ENCODE measurements around the gene C11orf86. TPM values are rescaled to one million over a fixed set of nuclear protein-coding genes. Genes with fewer than 3 reads are reported as not detected.
"Not testable (repeated sequence)": the region's sequence is repeated elsewhere in the genome, so short reads cannot be mapped to it uniquely, and the experiment has no call there.

C11orf86 gene
- total RNA-seq, 1 donor from 2014 or later, result not detected

DNA sequence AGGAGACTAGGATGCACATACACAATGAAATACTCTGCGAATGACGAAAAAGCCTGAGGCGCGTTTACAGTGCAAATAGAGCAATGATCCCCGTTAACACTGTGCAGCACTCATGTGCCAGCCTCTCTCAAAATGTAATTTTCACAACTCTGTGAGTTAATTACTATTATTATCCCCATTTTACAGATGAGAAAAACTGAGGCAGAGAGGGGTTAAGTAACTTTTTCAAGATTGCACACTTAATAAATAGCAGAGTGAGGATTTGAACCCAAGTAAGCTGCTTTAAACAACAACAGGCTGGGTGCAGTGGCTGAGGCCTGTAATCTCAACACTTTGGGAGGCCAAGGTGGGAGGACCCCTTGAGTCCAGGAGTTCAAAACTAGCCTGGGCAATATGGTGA lies 26.2 kb downstream of the C11orf86 start:
- H3K27ac ChIP-seq (ENCODE audit: low read depth, low read length), result no peak overlapping the region
- Mint-ChIP-seq H3K9me3 (ENCODE audit: unreplicated experiment) (no peaks in the 10 kb centered on the region), H3K4me3 (ENCODE audit: unreplicated experiment) (no peak overlapping the region), H3K27me3 (ENCODE audit: low read depth, unreplicated experiment) (peaks cover 14% of the 10 kb centered on the region), H3K4me1 (ENCODE audit: low read depth, unreplicated experiment) (peaks cover 9% of the 10 kb centered on the region), H3K27ac (ENCODE audit: unreplicated experiment) (no peak overlapping the region), H3K36me3 (ENCODE audit: low read depth, unreplicated experiment) (no peaks in the 10 kb centered on the region)
- H3K36me3 ChIP-seq (ENCODE audit: insufficient read depth, low read length), result no peaks in the 10 kb centered on the region
- no peak overlapping the region for H3K4me2 ChIP-seq (ENCODE audit: low read length)
- FAIRE-seq, result no peak
- H3K27me3 ChIP-seq (ENCODE audit: insufficient read depth, low read length), result no peaks in the 10 kb centered on the region
- H2AFZ ChIP-seq (ENCODE audit: low read depth, low read length), result no peak overlapping the region
- H3K9me3 ChIP-seq (ENCODE audit: insufficient read depth, low read depth, low read length), result no peaks in the 10 kb centered on the region
- no peaks in the 10 kb centered on the region for H3K79me2 ChIP-seq (ENCODE audit: insufficient read depth, low read length)
- no peak overlapping the region for H3K4me3 ChIP-seq (ENCODE audit: insufficient read depth, low read depth, low read length)
- H4K20me1 ChIP-seq (ENCODE audit: insufficient read depth, low read length), result no peaks in the 10 kb centered on the region
- H3K4me1 ChIP-seq (ENCODE audit: insufficient read depth, low read length), result no peaks in the 10 kb centered on the region
- no peak overlapping the region for H3K9ac ChIP-seq (ENCODE audit: low read length)
- TF ChIP-seq, protein P1, sequence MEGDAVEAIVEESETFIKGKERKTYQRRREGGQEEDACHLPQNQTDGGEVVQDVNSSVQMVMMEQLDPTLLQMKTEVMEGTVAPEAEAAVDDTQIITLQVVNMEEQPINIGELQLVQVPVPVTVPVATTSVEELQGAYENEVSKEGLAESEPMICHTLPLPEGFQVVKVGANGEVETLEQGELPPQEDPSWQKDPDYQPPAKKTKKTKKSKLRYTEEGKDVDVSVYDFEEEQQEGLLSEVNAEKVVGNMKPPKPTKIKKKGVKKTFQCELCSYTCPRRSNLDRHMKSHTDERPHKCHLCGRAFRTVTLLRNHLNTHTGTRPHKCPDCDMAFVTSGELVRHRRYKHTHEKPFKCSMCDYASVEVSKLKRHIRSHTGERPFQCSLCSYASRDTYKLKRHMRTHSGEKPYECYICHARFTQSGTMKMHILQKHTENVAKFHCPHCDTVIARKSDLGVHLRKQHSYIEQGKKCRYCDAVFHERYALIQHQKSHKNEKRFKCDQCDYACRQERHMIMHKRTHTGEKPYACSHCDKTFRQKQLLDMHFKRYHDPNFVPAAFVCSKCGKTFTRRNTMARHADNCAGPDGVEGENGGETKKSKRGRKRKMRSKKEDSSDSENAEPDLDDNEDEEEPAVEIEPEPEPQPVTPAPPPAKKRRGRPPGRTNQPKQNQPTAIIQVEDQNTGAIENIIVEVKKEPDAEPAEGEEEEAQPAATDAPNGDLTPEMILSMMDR (IDR thresholded peaks at IDR 0.05; ENCODE audit: insufficient read depth, low read depth, low read length), result no peak
- TF ChIP-seq EZH2 (IDR thresholded peaks at IDR 0.05; ENCODE audit: insufficient read depth, low read length), result no peak
- DNase-seq (ENCODE audit: low read depth), result no peak

DNA sequence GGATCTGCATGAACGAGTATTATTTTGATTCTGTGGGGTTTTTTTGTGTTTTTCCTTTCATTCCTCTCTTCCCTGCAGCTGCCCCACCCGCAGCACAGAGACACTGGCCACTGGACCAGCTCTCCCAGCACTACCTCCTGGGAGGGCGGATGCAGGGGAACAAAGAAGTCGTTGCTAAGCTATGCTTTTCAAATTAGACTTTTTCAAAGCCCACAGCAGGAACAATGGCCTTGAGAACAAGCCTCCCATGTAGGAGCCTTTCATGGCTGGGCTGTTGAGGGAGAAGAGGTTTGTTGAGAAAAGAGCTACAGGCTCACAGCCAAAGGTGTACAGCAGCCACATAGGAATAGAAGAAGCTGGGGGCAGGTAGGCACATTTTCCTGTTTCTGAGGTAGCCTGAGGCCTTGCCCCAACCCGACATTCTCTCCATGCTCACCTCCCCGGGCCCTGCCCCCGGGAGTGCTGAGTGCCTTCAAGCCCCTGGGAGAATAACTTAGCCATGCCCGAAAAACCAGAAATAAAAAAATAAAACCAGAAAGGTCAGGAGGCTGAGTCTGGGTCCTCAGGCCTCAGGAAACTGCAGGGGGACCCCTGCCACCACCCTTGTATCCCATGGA lies 27.3 kb downstream of the C11orf86 start:
- no peaks in the 10 kb centered on the region for H3K79me2 ChIP-seq (ENCODE audit: insufficient read depth, low read length)
- Mint-ChIP-seq H3K36me3 (ENCODE audit: low read depth, unreplicated experiment) (no peaks in the 10 kb centered on the region), H3K27ac (ENCODE audit: unreplicated experiment) (no peak overlapping the region), H3K4me1 (ENCODE audit: low read depth, unreplicated experiment) (peaks cover 2% of the 10 kb centered on the region), H3K27me3 (ENCODE audit: low read depth, unreplicated experiment) (peaks cover 14% of the 10 kb centered on the region), H3K9me3 (ENCODE audit: unreplicated experiment) (no peaks in the 10 kb centered on the region), H3K4me3 (ENCODE audit: unreplicated experiment) (no peak overlapping the region)
- no peak overlapping the region for H3K27ac ChIP-seq (ENCODE audit: low read depth, low read length)
- FAIRE-seq (no peak), DNase-seq (ENCODE audit: low read depth) (no peak)
- no peaks in the 10 kb centered on the region for H3K27me3 ChIP-seq (ENCODE audit: insufficient read depth, low read length)
- no peaks in the 10 kb centered on the region for H4K20me1 ChIP-seq (ENCODE audit: insufficient read depth, low read length)
- H2AFZ ChIP-seq (ENCODE audit: low read depth, low read length), result no peak overlapping the region
- H3K4me1 ChIP-seq (ENCODE audit: insufficient read depth, low read length), result no peaks in the 10 kb centered on the region
- no peaks in the 10 kb centered on the region for H3K36me3 ChIP-seq (ENCODE audit: insufficient read depth, low read length)
- no peak overlapping the region for H3K9ac ChIP-seq (ENCODE audit: low read length)
- H3K4me2 ChIP-seq (ENCODE audit: low read length), result no peak overlapping the region
- H3K9me3 ChIP-seq (ENCODE audit: insufficient read depth, low read depth, low read length), result no peaks in the 10 kb centered on the region
- TF ChIP-seq, protein P1 (IDR thresholded peaks at IDR 0.05; ENCODE audit: insufficient read depth, low read depth, low read length), result no peak
- TF ChIP-seq EZH2 (IDR thresholded peaks at IDR 0.05; ENCODE audit: insufficient read depth, low read length), result no peak
- no peak overlapping the region for H3K4me3 ChIP-seq (ENCODE audit: insufficient read depth, low read depth, low read length)

GRCh38 chr11:67002921-67003411 lies 27.9 kb downstream of the C11orf86 start:
- no peaks in the 10 kb centered on the region for H3K36me3 ChIP-seq (ENCODE audit: insufficient read depth, low read length)
- FAIRE-seq (no peak), DNase-seq (ENCODE audit: low read depth) (no peak)
- H3K36me3 Mint-ChIP-seq (ENCODE audit: low read depth, unreplicated experiment), result no peaks in the 10 kb centered on the region
- no peak overlapping the region for H3K9ac ChIP-seq (ENCODE audit: low read length)
- H3K4me3 ChIP-seq (ENCODE audit: insufficient read depth, low read depth, low read length), result no peak overlapping the region
- no peaks in the 10 kb centered on the region for H3K4me1 ChIP-seq (ENCODE audit: insufficient read depth, low read length)
- H2AFZ ChIP-seq (ENCODE audit: low read depth, low read length), result no peak overlapping the region
- TF ChIP-seq, protein P1 (IDR thresholded peaks at IDR 0.05; ENCODE audit: insufficient read depth, low read depth, low read length), result no peak
- TF ChIP-seq EZH2 (IDR thresholded peaks at IDR 0.05; ENCODE audit: insufficient read depth, low read length), result no peak
- no peaks in the 10 kb centered on the region for H3K79me2 ChIP-seq (ENCODE audit: insufficient read depth, low read length)
- no peaks in the 10 kb centered on the region for H3K4me1 Mint-ChIP-seq (ENCODE audit: low read depth, unreplicated experiment)
- H3K9me3 ChIP-seq (ENCODE audit: insufficient read depth, low read depth, low read length), result no peaks in the 10 kb centered on the region
- no peaks in the 10 kb centered on the region for H3K27me3 ChIP-seq (ENCODE audit: insufficient read depth, low read length)
- no peaks in the 10 kb centered on the region for H3K9me3 Mint-ChIP-seq (ENCODE audit: unreplicated experiment)
- no peak overlapping the region for H3K27ac ChIP-seq (ENCODE audit: low read depth, low read length)
- H3K27me3 Mint-ChIP-seq (ENCODE audit: low read depth, unreplicated experiment), result peaks cover 14% of the 10 kb centered on the region
- no peak overlapping the region for H3K4me2 ChIP-seq (ENCODE audit: low read length)
- H3K4me3 Mint-ChIP-seq (ENCODE audit: unreplicated experiment), result no peak overlapping the region
- no peaks in the 10 kb centered on the region for H4K20me1 ChIP-seq (ENCODE audit: insufficient read depth, low read length)
- no peak overlapping the region for H3K27ac Mint-ChIP-seq (ENCODE audit: unreplicated experiment)

DNA sequence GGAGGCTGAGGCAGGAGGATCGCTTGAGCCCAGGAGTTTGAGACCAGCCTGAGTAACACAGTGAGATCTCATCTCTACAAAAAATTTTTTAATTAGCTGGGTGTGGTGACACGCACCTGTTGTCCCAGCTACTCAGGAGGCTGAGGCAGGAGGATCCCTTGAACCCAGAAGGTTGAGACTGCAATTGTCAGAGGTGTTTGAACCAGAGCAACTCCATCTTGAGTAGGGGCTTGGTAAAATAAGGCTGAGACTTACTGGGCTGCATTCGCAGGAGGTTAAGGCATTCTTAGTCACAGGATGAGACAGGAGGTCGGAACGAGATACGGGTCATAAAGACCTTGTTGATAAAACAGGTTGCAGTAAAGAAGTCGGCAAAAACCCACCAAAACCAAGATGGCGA lies 30.1 kb downstream of the C11orf86 start:
- peaks cover 22% of the 10 kb centered on the region for H3K27me3 Mint-ChIP-seq (ENCODE audit: low read depth, unreplicated experiment)
- not testable (repeated sequence) for H3K4me1 ChIP-seq (ENCODE audit: insufficient read depth, low read length); H3K4me1 Mint-ChIP-seq (ENCODE audit: low read depth, unreplicated experiment); H3K27ac Mint-ChIP-seq (ENCODE audit: unreplicated experiment); H2AFZ ChIP-seq (ENCODE audit: low read depth, low read length); H3K36me3 Mint-ChIP-seq (ENCODE audit: low read depth, unreplicated experiment); H3K27me3 ChIP-seq (ENCODE audit: insufficient read depth, low read length); H3K4me3 Mint-ChIP-seq (ENCODE audit: unreplicated experiment); H3K27ac ChIP-seq (ENCODE audit: low read depth, low read length); H3K9me3 Mint-ChIP-seq (ENCODE audit: unreplicated experiment); H3K36me3 ChIP-seq (ENCODE audit: insufficient read depth, low read length); H3K9me3 ChIP-seq (ENCODE audit: insufficient read depth, low read depth, low read length); H3K4me3 ChIP-seq (ENCODE audit: insufficient read depth, low read depth, low read length); H4K20me1 ChIP-seq (ENCODE audit: insufficient read depth, low read length); DNase-seq (ENCODE audit: low read depth); H3K4me2 ChIP-seq (ENCODE audit: low read length); FAIRE-seq; H3K79me2 ChIP-seq (ENCODE audit: insufficient read depth, low read length); H3K9ac ChIP-seq (ENCODE audit: low read length)
